WTC11 (cell line): ENCODE results near the gene CAP1. TPM values are rescaled to one million over a fixed set of nuclear protein-coding genes. Genes with fewer than 3 reads are reported as not detected.

Experiments
- ATAC-seq: fragments of 200-7000 bp; cut with Tn5 transposase; 2 replicates; pipeline ENCODE4 v1.10.0; 2021; ENCODE audit warnings: mild to moderate bottlenecking, moderate library complexity
- CTCF ChIA-PET: fragments of 300-600 bp; sonication (Branson Sonifier 250); formaldehyde crosslinking; loops from one replicate; lab custom pipeline; 2021; ENCODE audit warnings: antibody characterized with exemption; lab: Charles Lee
- POLR2A ChIA-PET: fragments of 350-600 bp; sonication (Branson Sonifier 250); formaldehyde crosslinking; loops from one replicate; lab custom pipeline; 2021; ENCODE audit warnings: antibody characterized with exemption; lab: Charles Lee
- DNase-seq: peaks from one replicate; pipeline ENCODE4 v3.0.0; 2021; ENCODE audit warnings: low spot score
- H3K27ac Mint-ChIP-seq: 2 replicates; pipeline ENCODE4 v1.8.0; 2021; ENCODE audit warnings: mixed read lengths
- H3K27me3 Mint-ChIP-seq: 2 replicates; pipeline ENCODE4 v1.8.0; 2021; ENCODE audit warnings: low read depth, mild to moderate bottlenecking, moderate library complexity, mixed read lengths
- H3K36me3 Mint-ChIP-seq: 2 replicates; pipeline ENCODE4 v1.8.0; 2021; ENCODE audit warnings: mixed read lengths
- H3K4me1 Mint-ChIP-seq: 2 replicates; pipeline ENCODE4 v1.8.0; 2022; ENCODE audit warnings: mixed read lengths
- H3K4me3 Mint-ChIP-seq: 2 replicates; pipeline ENCODE4 v1.8.0; 2021; ENCODE audit warnings: mild to moderate bottlenecking, moderate library complexity, mixed read lengths
- H3K9me3 Mint-ChIP-seq: 2 replicates; pipeline ENCODE4 v1.8.0; 2021; ENCODE audit warnings: mixed read lengths
- CREB1 ChIP-seq: sonication (generic); formaldehyde crosslinking; IDR thresholded peaks from 2 replicates; pipeline ENCODE4 v1.8.0; 2023; ENCODE audit warnings: mild to moderate bottlenecking, missing genetic modification reagents
- CREM ChIP-seq: sonication (generic); formaldehyde crosslinking; IDR thresholded peaks from 2 replicates; pipeline ENCODE4 v1.8.1; 2022; ENCODE audit warnings: mild to moderate bottlenecking, missing genetic modification reagents, moderate library complexity
- EMX1 ChIP-seq: fragments of 250-450 bp; sonication (Bioruptor Pico); IDR thresholded peaks from 2 replicates; pipeline ENCODE4 v1.8.0; 2021; ENCODE audit warnings: mild to moderate bottlenecking
- ESRRA ChIP-seq: sonication (generic); formaldehyde crosslinking; IDR thresholded peaks from 2 replicates; pipeline ENCODE4 v1.8.1; 2022; ENCODE audit warnings: mild to moderate bottlenecking, missing genetic modification reagents, borderline replicate concordance
- FOXP1 ChIP-seq: sonication (generic); formaldehyde crosslinking; IDR thresholded peaks from 2 replicates; pipeline ENCODE4 v1.8.0; 2022; ENCODE audit warnings: missing genetic modification reagents, mild to moderate bottlenecking, moderate library complexity, borderline replicate concordance
- IRF2 ChIP-seq: sonication (generic); formaldehyde crosslinking; IDR thresholded peaks from 2 replicates; pipeline ENCODE4 v1.8.0; 2022; ENCODE audit warnings: low read depth, missing genetic modification reagents, borderline replicate concordance
- MXD4 ChIP-seq: fragments of 250-450 bp; sonication (Bioruptor Pico); IDR thresholded peaks from 2 replicates; pipeline ENCODE4 v1.8.0; 2021; ENCODE audit warnings: mild to moderate bottlenecking, moderate library complexity, borderline replicate concordance
- NFYB ChIP-seq: sonication (generic); formaldehyde crosslinking; conservative IDR thresholded peaks from 2 replicates; pipeline ENCODE4 v1.8.0; 2022; ENCODE audit warnings: low read depth, missing genetic modification reagents
- NR1H2 ChIP-seq: sonication (generic); formaldehyde crosslinking; IDR thresholded peaks from 2 replicates; pipeline ENCODE4 v1.9.0; 2021; ENCODE audit warnings: mild to moderate bottlenecking, moderate library complexity, missing genetic modification reagents
- PRRX2 ChIP-seq: fragments of 250-450 bp; sonication (Bioruptor Pico); IDR thresholded peaks from 2 replicates; pipeline ENCODE4 v1.8.0; 2021; ENCODE audit warnings: mild to moderate bottlenecking
- RELA ChIP-seq: sonication (generic); formaldehyde crosslinking; IDR thresholded peaks from 2 replicates; pipeline ENCODE4 v1.8.1; 2022; ENCODE audit warnings: missing genetic modification reagents, mild to moderate bottlenecking, borderline replicate concordance
- SOX15 ChIP-seq: fragments of 250-450 bp; sonication (Bioruptor Pico); IDR thresholded peaks from 2 replicates; pipeline ENCODE4 v1.9.0; 2021; ENCODE audit warnings: mild to moderate bottlenecking
- ZNF263 ChIP-seq: sonication (generic); formaldehyde crosslinking; IDR thresholded peaks from 2 replicates; pipeline ENCODE4 v1.8.1; 2022; ENCODE audit warnings: low read depth, mild to moderate bottlenecking, moderate library complexity, missing genetic modification reagents
- ZNF396 ChIP-seq: fragments of 250-450 bp; sonication (Bioruptor Pico); IDR thresholded peaks from 2 replicates; pipeline ENCODE4 v1.8.0; 2021; ENCODE audit warnings: mild to moderate bottlenecking, moderate library complexity, borderline replicate concordance
- total RNA-seq: library from RNA; stranded (reverse); gene quantifications from 3 replicates; pipeline ENCODE4 v1.2.3, GENCODE V29; 2021
- TF ChIP-seq, protein P1 (sequence below): sonication (generic); formaldehyde crosslinking; IDR thresholded peaks from 2 replicates; pipeline ENCODE4 v1.8.1; 2022; ENCODE audit warnings: low read depth, missing genetic modification reagents, borderline replicate concordance
- TF ChIP-seq, protein P2 (sequence below): sonication (generic); formaldehyde crosslinking; IDR thresholded peaks from 2 replicates; pipeline ENCODE4 v1.8.1; 2023; ENCODE audit warnings: mild to moderate bottlenecking, missing genetic modification reagents
- TF ChIP-seq, protein P3 (sequence below): sonication (generic); formaldehyde crosslinking; IDR thresholded peaks from 2 replicates; pipeline ENCODE4 v1.8.0; 2022; ENCODE audit warnings: missing genetic modification reagents
- TF ChIP-seq, protein P4 (sequence below): sonication (generic); formaldehyde crosslinking; conservative IDR thresholded peaks from 2 replicates; pipeline ENCODE4 v1.8.1; 2023; ENCODE audit warnings: mild to moderate bottlenecking, low read depth, missing genetic modification reagents, moderate library complexity
- TF ChIP-seq, protein P5 (sequence below): sonication (generic); formaldehyde crosslinking; IDR thresholded peaks from 2 replicates; pipeline ENCODE4 v1.8.1; 2023; ENCODE audit warnings: mild to moderate bottlenecking, missing genetic modification reagents
- TF ChIP-seq, protein P6 (sequence below): sonication (generic); formaldehyde crosslinking; IDR thresholded peaks from 2 replicates; pipeline ENCODE4 v1.8.1; 2022; ENCODE audit warnings: low read depth, mild to moderate bottlenecking, moderate library complexity, missing genetic modification reagents, borderline replicate concordance
- TF ChIP-seq, protein P7 (sequence below): sonication (generic); formaldehyde crosslinking; IDR thresholded peaks from 2 replicates; pipeline ENCODE4 v1.8.0; 2022; ENCODE audit warnings: mild to moderate bottlenecking, missing genetic modification reagents

Gene CAP1
- total RNA-seq, 1 experiment from 2014 or later, result 304 TPM

DNA sequence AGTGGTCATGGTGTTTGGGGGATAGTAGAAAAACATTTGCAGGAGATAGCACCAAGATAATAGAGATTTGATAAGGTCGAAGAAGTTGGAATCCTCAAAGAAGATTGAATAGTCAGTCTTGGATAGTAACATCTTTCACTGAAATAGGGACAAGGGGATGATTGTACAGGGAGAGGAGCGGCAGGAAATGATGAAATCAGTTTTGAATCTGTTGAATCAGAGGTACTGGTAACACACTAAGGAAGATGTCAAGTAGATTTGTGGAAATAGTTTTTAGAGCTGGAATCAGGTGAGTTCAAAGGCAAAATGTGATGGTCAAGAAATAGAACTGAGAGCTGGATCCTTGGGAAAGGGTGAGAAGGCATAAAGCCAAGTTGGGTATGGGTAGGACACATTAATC lies 26.5 kb downstream of the CAP1 start:
- H3K9me3 Mint-ChIP-seq, result no peaks in the 10 kb centered on the region
- peaks cover 75% of the 10 kb centered on the region for H3K36me3 Mint-ChIP-seq
- DNase-seq (no peak), ATAC-seq (no peak)
- TF ChIP-seq ESRRA, result no peak
- TF ChIP-seq, protein P1, sequence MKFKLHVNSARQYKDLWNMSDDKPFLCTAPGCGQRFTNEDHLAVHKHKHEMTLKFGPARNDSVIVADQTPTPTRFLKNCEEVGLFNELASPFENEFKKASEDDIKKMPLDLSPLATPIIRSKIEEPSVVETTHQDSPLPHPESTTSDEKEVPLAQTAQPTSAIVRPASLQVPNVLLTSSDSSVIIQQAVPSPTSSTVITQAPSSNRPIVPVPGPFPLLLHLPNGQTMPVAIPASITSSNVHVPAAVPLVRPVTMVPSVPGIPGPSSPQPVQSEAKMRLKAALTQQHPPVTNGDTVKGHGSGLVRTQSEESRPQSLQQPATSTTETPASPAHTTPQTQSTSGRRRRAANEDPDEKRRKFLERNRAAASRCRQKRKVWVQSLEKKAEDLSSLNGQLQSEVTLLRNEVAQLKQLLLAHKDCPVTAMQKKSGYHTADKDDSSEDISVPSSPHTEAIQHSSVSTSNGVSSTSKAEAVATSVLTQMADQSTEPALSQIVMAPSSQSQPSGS, result no peak
- TF ChIP-seq, protein P2, sequence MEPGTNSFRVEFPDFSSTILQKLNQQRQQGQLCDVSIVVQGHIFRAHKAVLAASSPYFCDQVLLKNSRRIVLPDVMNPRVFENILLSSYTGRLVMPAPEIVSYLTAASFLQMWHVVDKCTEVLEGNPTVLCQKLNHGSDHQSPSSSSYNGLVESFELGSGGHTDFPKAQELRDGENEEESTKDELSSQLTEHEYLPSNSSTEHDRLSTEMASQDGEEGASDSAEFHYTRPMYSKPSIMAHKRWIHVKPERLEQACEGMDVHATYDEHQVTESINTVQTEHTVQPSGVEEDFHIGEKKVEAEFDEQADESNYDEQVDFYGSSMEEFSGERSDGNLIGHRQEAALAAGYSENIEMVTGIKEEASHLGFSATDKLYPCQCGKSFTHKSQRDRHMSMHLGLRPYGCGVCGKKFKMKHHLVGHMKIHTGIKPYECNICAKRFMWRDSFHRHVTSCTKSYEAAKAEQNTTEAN (CRISPR knock-in tag), result no peak
- TF ChIP-seq SOX15 (CRISPR knock-in tag), result no peak
- TF ChIP-seq ZNF396 (CRISPR knock-in tag), result no peak
- no peak overlapping the region for H3K4me3 Mint-ChIP-seq
- ChIA-PET POLR2A (no interaction called here), CTCF (no interaction called here)
- H3K27ac Mint-ChIP-seq, result no peak overlapping the region; the same call in 1 of the 2 replicates
- H3K27me3 Mint-ChIP-seq, result no peaks in the 10 kb centered on the region
- H3K4me1 Mint-ChIP-seq, result no peaks in the 10 kb centered on the region

DNA sequence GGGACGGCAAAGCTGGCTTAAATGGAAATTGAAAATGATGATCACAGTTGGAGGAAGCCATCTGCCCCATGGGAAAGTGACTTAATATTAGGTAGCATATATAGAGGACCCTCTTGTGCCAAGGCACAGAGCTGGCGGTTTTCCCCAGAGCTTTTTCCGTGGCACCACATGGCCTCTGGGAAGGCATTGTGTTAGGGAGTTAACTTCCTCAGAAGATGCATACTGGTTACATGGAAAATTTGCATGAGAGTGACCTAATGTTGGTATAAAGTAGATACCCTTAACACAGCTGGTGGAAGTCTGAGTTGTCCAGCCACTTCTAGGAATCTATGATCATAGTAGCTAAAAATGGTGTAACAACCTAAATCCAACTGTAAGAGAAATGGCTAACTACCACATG lies 27.3 kb downstream of the CAP1 start:
- POLR2A ChIA-PET, result no interaction called here
- Mint-ChIP-seq H3K4me3 (no peak overlapping the region), H3K27ac (no peak overlapping the region), H3K9me3 (no peaks in the 10 kb centered on the region), H3K4me1 (no peaks in the 10 kb centered on the region), H3K36me3 (peaks cover 81% of the 10 kb centered on the region), H3K27me3 (no peaks in the 10 kb centered on the region)
- no peak for ATAC-seq
- CTCF ChIA-PET, result interaction anchor here (0.5 to 1.0 kb wide), 2 partner anchors 9 to 271 kb away, joined by 3 read pairs; no protein-coding TSS in a partner anchor
- no peak for TF ChIP-seq MXD4
- TF ChIP-seq, protein P3, sequence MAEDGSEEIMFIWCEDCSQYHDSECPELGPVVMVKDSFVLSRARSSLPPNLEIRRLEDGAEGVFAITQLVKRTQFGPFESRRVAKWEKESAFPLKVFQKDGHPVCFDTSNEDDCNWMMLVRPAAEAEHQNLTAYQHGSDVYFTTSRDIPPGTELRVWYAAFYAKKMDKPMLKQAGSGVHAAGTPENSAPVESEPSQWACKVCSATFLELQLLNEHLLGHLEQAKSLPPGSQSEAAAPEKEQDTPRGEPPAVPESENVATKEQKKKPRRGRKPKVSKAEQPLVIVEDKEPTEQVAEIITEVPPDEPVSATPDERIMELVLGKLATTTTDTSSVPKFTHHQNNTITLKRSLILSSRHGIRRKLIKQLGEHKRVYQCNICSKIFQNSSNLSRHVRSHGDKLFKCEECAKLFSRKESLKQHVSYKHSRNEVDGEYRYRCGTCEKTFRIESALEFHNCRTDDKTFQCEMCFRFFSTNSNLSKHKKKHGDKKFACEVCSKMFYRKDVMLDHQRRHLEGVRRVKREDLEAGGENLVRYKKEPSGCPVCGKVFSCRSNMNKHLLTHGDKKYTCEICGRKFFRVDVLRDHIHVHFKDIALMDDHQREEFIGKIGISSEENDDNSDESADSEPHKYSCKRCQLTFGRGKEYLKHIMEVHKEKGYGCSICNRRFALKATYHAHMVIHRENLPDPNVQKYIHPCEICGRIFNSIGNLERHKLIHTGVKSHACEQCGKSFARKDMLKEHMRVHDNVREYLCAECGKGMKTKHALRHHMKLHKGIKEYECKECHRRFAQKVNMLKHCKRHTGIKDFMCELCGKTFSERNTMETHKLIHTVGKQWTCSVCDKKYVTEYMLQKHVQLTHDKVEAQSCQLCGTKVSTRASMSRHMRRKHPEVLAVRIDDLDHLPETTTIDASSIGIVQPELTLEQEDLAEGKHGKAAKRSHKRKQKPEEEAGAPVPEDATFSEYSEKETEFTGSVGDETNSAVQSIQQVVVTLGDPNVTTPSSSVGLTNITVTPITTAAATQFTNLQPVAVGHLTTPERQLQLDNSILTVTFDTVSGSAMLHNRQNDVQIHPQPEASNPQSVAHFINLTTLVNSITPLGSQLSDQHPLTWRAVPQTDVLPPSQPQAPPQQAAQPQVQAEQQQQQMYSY (CRISPR knock-in tag), result no peak
- no peak for TF ChIP-seq NFYB (CRISPR knock-in tag)
- TF ChIP-seq ZNF263, result no peak
- TF ChIP-seq, protein P4, sequence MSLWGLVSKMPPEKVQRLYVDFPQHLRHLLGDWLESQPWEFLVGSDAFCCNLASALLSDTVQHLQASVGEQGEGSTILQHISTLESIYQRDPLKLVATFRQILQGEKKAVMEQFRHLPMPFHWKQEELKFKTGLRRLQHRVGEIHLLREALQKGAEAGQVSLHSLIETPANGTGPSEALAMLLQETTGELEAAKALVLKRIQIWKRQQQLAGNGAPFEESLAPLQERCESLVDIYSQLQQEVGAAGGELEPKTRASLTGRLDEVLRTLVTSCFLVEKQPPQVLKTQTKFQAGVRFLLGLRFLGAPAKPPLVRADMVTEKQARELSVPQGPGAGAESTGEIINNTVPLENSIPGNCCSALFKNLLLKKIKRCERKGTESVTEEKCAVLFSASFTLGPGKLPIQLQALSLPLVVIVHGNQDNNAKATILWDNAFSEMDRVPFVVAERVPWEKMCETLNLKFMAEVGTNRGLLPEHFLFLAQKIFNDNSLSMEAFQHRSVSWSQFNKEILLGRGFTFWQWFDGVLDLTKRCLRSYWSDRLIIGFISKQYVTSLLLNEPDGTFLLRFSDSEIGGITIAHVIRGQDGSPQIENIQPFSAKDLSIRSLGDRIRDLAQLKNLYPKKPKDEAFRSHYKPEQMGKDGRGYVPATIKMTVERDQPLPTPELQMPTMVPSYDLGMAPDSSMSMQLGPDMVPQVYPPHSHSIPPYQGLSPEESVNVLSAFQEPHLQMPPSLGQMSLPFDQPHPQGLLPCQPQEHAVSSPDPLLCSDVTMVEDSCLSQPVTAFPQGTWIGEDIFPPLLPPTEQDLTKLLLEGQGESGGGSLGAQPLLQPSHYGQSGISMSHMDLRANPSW, result no peak
- TF ChIP-seq, protein P5, sequence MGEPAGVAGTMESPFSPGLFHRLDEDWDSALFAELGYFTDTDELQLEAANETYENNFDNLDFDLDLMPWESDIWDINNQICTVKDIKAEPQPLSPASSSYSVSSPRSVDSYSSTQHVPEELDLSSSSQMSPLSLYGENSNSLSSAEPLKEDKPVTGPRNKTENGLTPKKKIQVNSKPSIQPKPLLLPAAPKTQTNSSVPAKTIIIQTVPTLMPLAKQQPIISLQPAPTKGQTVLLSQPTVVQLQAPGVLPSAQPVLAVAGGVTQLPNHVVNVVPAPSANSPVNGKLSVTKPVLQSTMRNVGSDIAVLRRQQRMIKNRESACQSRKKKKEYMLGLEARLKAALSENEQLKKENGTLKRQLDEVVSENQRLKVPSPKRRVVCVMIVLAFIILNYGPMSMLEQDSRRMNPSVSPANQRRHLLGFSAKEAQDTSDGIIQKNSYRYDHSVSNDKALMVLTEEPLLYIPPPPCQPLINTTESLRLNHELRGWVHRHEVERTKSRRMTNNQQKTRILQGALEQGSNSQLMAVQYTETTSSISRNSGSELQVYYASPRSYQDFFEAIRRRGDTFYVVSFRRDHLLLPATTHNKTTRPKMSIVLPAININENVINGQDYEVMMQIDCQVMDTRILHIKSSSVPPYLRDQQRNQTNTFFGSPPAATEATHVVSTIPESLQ (CRISPR knock-in tag), result no peak
- TF ChIP-seq EMX1 (CRISPR knock-in tag), result no peak
- TF ChIP-seq, protein P6, sequence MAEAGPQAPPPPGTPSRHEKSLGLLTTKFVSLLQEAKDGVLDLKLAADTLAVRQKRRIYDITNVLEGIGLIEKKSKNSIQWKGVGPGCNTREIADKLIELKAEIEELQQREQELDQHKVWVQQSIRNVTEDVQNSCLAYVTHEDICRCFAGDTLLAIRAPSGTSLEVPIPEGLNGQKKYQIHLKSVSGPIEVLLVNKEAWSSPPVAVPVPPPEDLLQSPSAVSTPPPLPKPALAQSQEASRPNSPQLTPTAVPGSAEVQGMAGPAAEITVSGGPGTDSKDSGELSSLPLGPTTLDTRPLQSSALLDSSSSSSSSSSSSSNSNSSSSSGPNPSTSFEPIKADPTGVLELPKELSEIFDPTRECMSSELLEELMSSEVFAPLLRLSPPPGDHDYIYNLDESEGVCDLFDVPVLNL (CRISPR knock-in tag), result no peak
- no peak for TF ChIP-seq CREB1
- no peak for TF ChIP-seq PRRX2 (CRISPR knock-in tag)
- no peak for TF ChIP-seq CREM (CRISPR knock-in tag)
- no peak for TF ChIP-seq FOXP1
- TF ChIP-seq IRF2 (CRISPR knock-in tag), result no peak
- TF ChIP-seq RELA, result no peak
- TF ChIP-seq, protein P1, result no peak
- TF ChIP-seq NR1H2, result no peak
- TF ChIP-seq, protein P7, sequence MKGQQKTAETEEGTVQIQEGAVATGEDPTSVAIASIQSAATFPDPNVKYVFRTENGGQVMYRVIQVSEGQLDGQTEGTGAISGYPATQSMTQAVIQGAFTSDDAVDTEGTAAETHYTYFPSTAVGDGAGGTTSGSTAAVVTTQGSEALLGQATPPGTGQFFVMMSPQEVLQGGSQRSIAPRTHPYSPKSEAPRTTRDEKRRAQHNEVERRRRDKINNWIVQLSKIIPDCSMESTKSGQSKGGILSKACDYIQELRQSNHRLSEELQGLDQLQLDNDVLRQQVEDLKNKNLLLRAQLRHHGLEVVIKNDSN, result no peak
- no peak for DNase-seq
